ENCODE results near the gene FOXD4L3. TPM values are rescaled to one million over a fixed set of nuclear protein-coding genes. Genes with fewer than 3 reads are reported as not detected.

Gene FOXD4L3
- not detected in 2 replicates for total RNA-seq

GRCh38 chr9:68302567-68302966, at the start of gene FOXD4L3:
TSS of gene FOXD4L3 (plus strand) at chr9:68302867. CDS start at chr9:68302952, 85 bp downstream.

Other genes starting within 250 kb of the FOXD4L3 start
- gene ZNG1C, start 60.9 kb upstream of the FOXD4L3 start, total RNA-seq, result 16.2 and 20.2 TPM in 2 replicates
- 4.5 and 14.9 TPM in 2 replicates for gene PGM5, start 53.7 kb downstream of the FOXD4L3 start, total RNA-seq
- gene TMEM252, start 238.0 kb downstream of the FOXD4L3 start, total RNA-seq, result not detected in 2 replicates